HG02678 (cell line): ENCODE results near the gene PHRF1.

ENCODE experiments used
- ATAC-seq: cut with Tn5 transposase; IDR thresholded peaks from one replicate; pipeline ENCODE4 v1.9.1; 2021; ENCODE audit warnings: mild to moderate bottlenecking, moderate library complexity; ENCODE audit not compliant: unreplicated experiment

The PHRF1 gene

GRCh38 chr11:575996-576768 is at the start of gene PHRF1:
TSS of gene PHRF1 (plus strand) at chr11:576470. CDS start at chr11:581513, 5,043 bp downstream.
- ATAC-seq: peak; percentile 85

- ATAC-seq: no peak
Observed at GRCh38 chr11:528166-528814, 48.0 kb upstream of the PHRF1 start.

GRCh38 chr11:528815-529727 is 47.2 kb upstream of the PHRF1 start:
- no peak for ATAC-seq

DNA sequence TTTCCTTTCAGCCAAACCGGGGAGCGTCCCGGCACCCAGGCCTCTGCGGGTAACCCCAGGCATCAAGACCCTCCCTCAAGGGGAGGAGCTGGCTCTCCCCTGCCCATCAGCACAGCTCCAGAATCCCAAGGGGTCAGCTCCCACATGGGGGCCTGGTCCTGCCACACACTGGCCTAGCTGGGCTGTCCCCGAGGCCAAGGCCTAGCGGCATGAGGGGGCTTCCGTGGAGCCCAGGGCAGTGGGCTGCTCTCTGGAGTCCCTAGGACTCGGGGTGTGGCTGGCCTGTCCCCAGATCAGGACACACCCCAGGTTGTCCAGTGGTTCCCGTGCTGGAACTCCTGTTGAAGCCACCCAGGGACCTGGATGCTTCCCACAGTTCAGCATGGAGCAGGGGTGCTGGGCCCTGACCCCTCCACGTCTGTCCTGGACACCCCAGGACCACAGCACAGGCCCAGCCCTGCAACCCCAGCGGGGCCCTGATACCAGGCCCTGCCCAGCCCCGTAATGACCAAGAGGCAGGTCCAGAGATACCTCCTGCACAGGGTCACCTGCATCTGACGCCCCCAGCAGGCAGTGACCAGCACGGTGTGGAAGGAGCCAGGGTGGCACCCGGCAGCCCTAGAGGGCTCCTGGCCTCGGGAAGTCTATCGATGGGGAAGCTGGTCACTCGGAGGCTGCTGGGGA is 46.4 kb upstream of the PHRF1 start:
- ATAC-seq: no peak

DNA sequence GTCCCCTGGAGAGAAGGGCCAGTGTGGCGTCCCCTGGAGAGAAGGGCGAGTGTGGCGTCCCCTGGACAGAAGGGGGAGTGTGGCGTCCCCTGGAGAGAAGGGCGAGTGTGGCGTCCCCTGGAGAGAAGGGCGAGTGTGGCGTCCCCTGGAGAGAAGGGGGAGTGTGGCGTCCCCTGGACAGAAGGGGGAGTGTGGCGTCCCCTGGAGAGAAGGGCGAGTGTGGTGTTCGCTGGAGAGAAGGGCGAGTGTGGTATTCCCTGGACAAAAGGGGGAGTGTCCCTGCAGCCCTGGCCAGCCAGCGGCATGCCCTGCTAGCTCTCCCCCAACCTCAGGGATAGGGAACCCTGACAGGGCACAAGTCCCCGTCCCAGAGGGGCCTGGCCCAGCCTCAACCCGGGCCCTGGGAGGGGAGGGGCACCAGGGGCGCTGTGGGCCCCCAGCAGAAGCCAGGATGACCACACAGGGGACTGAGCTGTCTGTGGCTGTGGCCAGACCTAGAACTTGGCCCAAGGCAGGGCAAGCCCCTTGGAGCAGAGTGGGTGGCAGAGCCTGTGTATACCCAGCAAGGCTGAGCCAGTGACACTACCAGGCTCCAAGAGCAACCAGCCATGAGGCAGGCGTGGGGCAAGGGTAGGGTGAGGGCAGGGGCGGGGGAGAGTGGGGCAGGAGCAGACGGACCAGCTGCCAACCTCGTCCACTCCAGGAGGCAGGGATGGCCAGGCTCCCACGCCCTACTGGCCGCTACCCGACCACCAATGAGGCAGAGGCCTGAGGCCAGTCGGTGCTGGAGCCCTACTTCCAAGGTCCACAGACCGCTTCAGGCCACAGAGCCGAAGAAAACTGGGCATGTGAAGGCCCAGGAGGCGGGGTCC is 45.1 kb upstream of the PHRF1 start:
- no peak for ATAC-seq

DNA sequence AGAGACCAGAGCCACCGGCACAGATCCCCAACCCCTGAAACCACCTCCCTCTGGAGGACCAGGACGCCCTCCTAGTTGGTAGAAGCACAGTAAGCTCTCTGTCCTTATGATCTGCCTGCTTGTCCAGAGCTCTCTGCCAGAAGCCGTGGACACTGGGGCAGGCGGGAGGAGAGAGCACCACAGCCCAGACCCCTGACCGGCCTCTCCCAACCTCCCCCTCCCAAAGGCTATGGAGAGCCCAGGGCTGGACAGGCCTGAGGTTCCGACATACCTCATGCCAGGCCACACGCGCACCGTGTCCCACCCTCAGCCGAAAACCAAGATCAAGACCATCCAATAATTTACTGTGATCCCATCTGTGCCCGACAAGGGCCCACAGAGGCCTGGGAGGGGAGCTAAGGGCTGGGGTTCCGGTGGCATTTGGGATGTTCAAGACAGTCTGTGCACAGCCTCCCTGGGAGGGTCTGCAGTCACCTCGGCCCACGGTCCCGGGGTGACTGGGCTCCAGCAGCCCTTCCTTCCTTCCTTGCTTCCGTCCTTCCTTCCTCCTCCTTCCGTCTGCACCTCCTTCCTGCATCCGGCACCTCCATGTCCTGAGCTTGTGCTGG is 44.2 kb upstream of the PHRF1 start:
- no peak for ATAC-seq

DNA sequence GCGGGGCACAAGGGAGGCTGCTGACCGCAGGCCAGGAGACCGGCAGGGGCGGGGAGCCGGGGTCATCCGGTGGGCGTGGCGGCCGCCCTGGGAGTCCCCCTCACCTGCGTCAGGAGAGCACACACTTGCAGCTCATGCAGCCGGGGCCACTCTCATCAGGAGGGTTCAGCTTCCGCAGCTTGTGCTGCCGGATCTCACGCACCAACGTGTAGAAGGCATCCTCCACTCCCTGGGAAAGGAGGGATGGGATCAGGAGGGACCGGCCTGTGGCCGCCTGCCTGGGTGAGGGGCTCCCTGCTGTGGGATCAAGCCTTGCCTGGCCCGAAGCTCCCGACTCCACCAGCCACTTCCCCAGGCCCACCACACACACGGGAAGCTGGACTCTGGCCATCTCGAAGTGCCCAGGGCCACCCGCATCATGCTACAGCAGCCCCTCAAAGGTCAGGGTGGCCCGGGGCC is 43.7 kb upstream of the PHRF1 start:
- ATAC-seq: no peak

GRCh38 chr11:532986-533585 is 43.2 kb upstream of the PHRF1 start:
- no peak for ATAC-seq

GRCh38 chr11:533586-534395 is 42.5 kb upstream of the PHRF1 start:
- no peak for ATAC-seq

- no peak for ATAC-seq
Observed at GRCh38 chr11:534396-535209, 41.7 kb upstream of the PHRF1 start.

GRCh38 chr11:535210-535518 is 41.1 kb upstream of the PHRF1 start:
- no peak for ATAC-seq

DNA sequence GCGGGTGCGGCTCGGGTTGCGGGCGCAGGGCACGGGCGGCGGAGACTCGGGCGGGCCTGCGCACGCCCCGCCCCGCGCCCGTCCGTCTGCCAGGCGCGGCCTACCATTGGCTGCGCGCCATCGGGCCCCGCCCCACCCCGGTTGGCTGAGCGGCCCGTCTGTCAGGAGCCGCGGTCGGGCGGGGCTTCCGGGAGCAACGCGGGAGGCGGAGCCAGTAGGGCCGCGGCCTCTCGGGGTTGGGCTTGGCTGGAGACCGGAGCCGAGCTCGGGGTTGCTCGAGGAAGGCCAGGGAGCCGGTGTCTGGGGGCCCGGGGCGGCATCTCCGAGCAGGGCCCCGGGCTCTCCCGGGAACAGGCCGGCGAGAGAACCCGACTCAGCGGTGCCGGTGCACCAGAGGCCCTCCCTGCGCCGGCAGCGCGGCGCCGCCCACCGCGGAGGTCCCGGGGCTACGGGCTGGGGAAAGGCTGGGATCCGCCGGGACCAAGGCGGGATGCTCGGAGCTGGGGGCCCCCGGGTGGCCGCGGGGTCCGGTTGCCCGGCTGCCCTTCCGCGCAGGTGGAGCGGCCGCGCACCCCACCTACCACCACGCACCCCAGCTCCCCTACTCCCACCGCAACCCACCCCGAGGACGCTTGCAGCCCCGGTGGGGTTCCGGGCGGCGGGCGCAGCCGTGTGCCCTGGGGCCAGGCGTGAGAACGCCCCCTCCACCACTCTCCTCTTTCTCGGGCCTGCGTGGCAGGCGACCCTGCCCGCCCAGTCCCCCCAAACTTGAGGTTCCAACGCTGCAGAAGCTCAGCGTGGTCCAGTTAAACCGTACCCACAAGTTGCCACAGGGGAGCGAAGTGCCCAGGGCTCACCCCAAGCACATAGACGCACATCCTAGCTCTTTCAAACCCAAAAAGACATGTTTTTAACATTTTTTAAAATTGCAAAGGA is 40.5 kb upstream of the PHRF1 start, which contains the start of gene HRAS:
HRAS (minus strand) TSS at position 58 of the 936 bp plus-strand sequence.
- peak; percentile 73 for ATAC-seq

DNA sequence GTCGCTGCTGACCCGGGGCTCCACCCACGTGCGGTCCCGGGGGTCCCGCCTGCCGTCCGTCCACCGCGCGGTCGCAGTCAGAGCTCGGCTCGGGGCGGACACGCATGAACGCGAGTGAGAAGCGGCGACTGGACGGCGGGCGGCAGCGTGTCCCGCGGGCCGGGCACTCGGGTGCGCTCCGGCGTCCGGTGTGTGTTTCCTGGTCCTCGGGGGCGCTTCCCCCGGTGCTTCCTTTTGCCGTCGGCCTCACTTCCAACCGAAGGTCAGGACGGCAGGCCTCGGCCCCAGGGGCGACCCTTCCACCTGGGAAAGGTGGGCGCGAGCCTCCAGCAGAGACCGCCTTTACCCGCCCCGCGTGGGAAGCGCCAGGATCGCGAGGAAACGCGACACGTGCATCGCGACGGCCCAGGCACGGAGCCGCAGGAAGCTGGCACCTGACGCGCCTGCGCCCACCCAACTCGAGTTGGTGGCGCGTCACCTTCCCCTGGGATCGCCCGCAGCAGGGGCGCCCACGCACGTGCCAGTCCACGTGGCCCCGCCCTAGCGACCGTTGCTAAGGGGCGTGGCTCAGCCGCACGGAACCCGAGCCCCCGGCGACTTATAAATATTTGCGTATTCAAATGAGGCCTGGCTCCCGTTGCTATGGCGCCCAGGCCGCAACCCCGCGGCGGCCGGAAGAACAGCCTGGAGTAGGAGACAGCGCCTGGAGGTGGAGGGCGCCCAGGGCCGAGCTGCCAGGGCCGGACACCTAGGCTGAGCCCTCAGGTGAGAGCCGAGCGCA is 39.2 kb upstream of the PHRF1 start, which contains the start of gene LRRC56:
LRRC56 (plus strand) TSS at position 687 of the 781 bp plus-strand sequence. CDS start 3,158 bp downstream, outside the sequence.
- ATAC-seq: peak; percentile 52

DNA sequence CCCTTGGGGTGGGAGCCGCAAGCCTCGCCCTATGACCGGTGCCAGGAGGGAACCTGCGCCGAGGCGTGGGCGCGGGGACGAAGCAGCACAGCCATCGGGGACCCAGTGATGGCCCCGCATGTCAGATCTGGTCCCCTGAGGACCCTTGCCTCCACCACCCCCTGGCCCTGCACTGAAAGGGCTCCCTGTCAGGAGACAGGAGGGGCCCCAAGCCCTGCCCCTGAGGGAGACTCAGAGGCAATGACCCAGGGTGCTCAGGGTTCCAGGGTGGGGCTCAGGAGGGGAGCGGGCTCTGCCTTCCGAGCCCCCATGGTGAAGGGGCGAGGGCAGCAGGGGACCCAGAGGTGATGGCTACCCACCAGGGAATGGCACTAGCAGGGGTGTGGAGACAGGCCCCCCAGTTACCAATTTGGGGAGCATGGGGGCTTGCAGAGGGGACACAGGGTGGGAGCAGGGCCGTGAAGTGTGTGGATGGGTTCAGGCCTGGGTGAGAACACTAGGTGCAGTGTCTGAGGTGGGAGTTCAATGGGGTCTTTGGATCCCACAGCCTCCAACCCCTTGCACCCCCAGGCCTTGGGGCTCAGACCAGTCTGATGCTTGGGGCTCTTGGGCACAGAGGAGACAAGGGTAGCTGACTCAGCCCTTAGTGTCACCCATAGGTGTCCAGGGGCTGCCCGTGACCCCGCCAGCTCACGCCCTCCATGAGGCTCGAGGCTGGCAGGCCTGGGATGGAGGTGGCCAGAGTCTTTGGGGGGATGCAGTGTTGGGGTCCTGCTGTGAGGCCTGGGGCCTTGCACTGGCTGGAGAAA is 38.4 kb upstream of the PHRF1 start:
- no peak for ATAC-seq
